HG02840 (cell line): ENCODE data around the gene GLIPR1L2.
"Not testable (repeated sequence)": the region's sequence is repeated elsewhere in the genome, so short reads cannot be mapped to it uniquely, and the experiment has no call there.

Experiments used
- ATAC-seq: cut with Tn5 transposase; IDR thresholded peaks from one replicate; pipeline ENCODE4 v1.9.1; 2021; ENCODE audit warnings: mild to moderate bottlenecking, moderate library complexity, moderate number of reproducible peaks; ENCODE audit not compliant: unreplicated experiment, low FRiP score

The GLIPR1L2 gene

DNA sequence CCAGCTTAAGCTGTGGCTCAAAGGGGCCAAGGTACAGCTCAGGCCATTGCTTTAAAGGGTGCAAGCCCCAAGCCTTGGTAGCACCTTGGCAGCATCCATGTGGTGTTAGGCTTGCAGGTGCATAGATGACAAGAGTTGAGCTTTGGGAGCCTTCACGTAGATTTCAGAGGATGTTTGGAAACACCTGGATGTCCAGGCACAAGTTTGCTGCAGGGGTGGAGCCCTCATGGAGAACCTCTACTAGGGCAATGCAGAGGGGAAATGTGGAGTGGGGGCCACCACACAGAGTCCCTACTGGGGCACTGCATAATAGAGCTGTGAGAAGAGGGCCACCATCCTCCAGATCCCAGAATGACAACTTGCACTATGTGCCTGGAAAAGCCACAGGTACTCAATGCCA, 37.9 kb downstream of the GLIPR1L2 start:
- ATAC-seq, result no peak

DNA sequence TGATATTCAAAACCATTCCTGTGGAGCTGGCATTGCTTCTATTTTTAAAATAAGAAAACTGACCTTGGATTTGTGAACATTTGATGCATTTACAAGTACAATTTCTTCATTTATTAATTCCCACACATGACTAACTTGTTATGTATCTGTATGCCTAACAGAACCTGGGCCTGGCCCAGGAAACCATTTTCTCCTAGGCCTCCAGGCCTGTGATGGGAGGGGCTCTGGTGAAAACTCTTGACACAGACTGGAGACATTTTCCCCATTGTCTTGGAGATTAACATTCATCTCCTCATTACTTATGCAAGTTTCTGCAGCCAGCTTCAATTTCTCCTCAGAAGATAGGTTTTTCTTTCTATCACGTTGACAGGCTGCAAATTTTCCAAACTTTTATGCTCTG, 42.0 kb downstream of the GLIPR1L2 start:
- ATAC-seq, result no peak

DNA sequence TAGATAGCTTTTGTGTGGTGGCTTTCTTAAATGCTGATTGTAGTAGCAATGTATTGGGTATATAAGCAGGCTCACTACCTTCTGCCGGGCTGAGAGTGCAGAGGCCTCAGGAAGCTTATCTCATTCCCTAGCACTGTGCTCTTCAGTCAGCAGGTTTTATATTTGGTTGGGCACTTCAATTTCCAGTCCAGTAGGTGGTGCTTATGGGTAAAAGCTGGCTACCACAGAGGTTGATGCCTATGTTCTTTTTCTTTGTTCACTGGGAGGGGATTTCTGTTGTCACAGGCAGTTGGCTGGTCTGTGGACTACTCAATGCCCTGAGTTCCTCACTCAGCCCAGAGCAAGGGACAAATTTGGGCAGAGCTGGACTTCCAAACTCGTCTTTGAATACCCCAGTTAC, 46.7 kb downstream of the GLIPR1L2 start:
- ATAC-seq, result no peak

DNA sequence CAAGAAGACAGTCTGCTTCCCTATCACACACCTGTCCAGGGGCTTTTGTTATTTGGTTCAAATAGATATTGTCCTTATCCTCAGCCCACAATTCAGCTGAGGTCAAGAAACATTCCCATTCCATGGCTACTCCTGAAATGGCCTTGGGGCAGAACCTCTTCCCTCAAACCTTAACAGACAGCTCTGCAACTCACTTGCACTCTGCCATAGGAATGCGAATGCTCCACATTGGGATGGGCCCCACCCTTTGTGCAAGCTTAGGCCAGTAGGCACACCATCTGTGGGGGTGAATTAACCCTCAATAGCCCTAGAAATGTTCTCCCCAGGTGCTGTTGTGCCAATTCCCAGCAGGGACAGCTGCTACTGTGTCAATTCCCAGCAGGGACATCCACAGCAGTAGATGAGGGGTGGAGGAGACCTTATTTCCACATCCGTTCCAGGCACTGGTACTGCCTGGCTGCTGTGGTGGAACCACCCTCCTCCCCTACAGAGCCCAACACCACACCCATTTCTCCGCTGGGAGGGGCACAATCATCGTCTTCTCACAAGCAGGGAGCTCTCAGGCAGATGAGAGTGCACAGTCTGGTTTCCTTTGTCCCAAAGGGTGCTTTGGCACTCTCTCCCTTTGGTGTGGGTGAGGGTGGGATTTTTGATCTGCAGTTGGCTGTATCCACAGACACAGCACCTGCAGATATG, 47.3 kb downstream of the GLIPR1L2 start:
- no peak for ATAC-seq

DNA sequence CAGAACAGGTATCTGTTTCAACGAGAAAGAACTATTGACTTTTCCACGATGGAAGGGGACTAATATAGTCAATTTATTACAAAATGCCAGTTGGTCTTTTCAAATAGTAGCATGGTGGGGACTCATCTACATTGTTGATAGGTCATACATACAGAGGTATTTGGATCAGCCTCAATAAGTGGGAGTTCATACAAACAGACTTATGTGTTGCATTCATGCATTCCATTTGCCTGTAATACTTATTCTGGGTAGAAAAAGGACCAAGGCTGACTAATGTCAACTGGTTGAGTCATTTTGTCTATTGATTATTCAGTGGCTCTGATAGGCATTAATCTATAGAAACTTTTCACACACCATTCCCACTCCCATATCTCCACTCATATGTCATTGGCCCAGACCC, 48.2 kb downstream of the GLIPR1L2 start:
- ATAC-seq, result no peak

DNA sequence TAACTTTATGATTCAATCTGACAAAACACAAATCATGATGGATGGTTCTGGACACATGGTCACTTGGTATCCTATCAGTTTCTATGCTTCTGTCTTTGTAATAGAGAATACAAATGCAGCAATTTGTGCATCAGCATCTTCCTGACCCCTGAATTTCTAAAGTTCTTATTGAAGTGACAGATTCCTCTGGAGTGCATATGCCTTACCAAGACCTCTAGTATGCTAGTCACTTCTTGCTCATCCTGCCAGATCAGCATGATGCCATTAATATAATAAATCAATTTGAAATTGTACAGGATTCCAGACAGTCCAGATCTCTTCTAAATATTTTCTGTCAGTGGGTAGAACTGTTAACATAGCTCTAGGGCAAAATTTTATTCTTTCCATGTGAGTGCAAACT, 49.0 kb downstream of the GLIPR1L2 start:
- no peak for ATAC-seq

GRCh38 chr12:75441687-75442449, 51.0 kb downstream of the GLIPR1L2 start:
- ATAC-seq, result not testable (repeated sequence)

DNA sequence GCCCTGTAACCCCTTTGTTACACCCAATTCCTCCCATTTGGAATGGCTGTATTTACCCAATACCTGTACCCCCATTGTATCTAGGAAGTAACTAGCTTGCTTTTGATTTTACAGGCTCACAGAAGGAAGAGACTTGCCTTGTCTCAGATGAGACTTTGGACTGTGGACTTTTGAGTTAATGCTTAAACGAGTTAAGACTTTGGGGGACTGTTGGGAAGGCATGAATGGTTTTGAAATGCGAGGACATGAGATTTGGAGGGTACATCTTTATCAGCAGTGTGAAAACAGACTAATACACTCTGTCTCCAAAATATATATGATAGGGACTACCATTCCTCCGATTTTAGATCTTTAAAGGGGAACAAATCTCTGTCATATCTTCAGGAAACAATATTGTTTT, 51.6 kb downstream of the GLIPR1L2 start:
- not testable (repeated sequence) for ATAC-seq

DNA sequence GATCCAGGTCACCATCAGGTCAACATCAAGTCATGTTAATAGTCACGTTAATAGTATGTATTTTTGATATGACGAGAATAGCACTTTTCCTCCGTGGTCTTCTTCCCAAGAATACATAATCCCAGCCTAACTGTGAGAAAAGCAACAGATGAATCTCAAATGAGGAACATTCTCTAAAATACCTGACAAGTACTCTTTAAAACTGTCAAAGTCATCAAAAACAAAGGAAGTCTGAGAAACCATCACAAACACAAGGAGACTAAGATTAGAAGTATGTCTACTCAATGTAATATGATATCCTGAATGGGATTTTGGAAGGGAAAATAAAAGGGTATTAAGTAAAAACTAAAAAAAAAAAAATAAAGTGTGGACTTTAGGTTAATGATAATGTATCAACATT, 52.8 kb downstream of the GLIPR1L2 start:
- ATAC-seq, result no peak

GRCh38 chr12:75444429-75445136, 53.7 kb downstream of the GLIPR1L2 start:
- no peak for ATAC-seq

- not testable (repeated sequence) for ATAC-seq
Observed at GRCh38 chr12:75445137-75445507, 54.2 kb downstream of the GLIPR1L2 start.

- ATAC-seq, result no peak
Observed at GRCh38 chr12:75446857-75447256, 56.0 kb downstream of the GLIPR1L2 start.

- ATAC-seq, result no peak
Observed at GRCh38 chr12:75447691-75448393, 57.0 kb downstream of the GLIPR1L2 start.

DNA sequence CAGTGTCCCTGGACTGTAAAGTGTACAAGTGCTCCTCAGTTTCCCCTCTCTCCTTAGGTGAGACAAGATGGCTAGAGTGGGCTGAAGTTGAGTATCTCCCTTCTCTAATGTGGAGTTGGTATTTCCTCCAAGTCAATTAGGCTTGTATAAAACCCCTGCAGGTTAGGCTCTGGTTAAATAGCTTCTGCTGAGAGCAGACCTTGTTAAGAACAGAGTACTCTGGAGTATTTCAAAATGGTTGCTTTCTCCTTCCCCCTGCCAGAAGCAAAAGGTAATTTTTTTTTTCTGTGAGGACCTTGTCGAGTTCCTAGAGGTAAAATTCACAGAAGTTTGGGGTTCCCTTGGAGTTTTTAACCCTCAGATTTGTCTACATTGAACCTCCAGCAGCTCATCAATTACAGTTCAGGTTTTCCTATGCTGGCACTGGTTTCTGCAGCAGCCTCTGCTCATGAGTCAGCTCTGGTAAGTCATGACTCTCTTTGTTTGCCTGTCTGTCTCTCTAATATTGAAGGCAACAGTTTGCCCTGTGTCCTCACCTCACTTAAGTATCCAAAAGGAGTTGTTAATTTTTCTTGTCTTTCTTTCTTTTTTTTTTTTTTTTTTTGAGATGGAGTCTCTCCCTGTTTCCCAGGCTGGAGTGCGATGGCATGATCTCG, 61.9 kb downstream of the GLIPR1L2 start:
- ATAC-seq, result no peak

DNA sequence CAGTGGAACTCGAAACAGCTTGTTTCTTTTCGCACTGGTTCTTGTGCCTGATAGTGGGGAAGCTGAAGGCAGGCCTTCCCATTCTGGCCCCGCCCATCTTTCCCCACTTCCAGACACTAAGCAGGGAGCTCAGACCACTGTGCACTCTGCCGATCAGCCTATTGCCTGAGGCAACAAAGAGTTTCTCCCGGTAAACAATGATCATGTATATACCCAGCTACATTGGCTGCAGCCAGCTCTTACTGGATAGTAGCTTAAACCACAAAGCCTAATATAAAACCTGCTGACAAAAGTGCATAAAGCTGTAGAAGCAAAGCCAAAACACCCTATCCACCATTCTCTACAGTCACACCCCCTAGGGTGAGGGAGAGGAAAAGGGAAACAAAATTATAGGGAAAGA, 65.0 kb downstream of the GLIPR1L2 start:
- ATAC-seq, result no peak

GRCh38 chr12:75457191-75457590, 66.3 kb downstream of the GLIPR1L2 start:
- no peak for ATAC-seq

DNA sequence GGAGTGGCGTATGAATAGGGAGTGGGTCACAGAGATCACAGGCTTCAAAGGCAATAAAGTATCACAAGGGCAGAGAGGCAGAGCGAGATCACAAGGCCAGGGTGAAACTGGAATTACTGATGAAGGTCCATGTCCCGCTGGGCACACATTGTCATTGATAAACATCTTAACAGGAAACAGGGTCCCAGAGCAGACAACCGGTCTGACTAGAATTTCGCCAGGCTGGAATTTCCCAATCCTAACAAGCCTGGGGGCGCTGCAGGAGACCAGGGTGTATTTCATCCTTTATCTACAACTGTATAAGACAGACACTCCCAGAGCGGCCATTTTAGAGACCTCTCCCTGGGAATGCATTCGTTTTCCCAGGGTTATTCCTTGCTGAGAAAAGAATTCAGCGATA, 67.0 kb downstream of the GLIPR1L2 start:
- not testable (repeated sequence) for ATAC-seq

GRCh38 chr12:75459755-75460154, 68.9 kb downstream of the GLIPR1L2 start:
- no peak for ATAC-seq

DNA sequence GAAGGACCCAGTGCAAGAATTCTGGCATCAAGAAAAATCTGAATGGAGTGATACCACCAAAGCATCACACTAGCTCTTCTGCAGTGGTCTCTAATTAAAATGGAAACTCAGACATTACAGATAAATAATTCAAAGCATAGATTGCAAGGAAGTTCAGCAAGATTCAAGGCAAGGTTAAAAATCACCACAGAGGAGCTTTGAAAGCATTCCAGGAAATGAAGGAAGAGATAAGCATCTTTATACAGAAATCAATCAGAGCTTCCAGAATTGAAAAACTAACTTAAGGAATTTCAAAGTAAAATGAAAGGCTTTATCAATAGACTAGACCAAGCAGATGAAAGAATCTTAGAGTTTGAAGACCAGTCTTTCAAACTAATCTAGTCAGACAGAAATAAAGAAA, 69.3 kb downstream of the GLIPR1L2 start:
- no peak for ATAC-seq
